AG09319 (cell line): ENCODE measurements around the gene SOCS3.
A peak's percentile ranks its signal among the peaks of the same experiment; 100 is the strongest.

Source experiments
- DNase-seq: peaks from one replicate; pipeline ENCODE4 v3.0.0-alpha.2; 2010; ENCODE audit warnings: low read depth; ENCODE audit errors: extremely low read depth
- TF ChIP-seq, protein P1 (sequence below): IDR thresholded peaks from 2 replicates; pipeline ENCODE4 v1.5.1; 2011; ENCODE audit warnings: low read depth, mild to moderate bottlenecking, inconsistent platforms, low read length, moderate library complexity

SOCS3 gene

DNA sequence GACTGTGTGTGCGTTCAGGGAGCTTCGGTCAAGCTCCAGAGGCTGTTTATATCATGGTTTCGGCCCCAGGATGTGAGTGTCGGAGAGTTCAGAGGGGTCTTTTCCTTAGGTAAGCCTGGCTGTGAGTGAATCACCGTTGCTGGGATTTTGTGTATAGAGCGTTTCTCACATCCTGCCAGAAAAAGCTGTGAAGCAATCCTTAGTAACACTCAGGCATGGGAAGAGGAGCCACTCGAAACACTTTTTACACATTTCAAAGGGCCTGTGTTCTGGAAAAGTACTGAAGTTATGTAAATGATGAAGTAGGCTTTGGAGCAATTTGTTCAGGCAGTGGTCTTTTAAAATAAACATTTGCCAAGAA lies 19.2 kb upstream of the SOCS3 start:
- DNase-seq = no peak
- TF ChIP-seq, protein P1, sequence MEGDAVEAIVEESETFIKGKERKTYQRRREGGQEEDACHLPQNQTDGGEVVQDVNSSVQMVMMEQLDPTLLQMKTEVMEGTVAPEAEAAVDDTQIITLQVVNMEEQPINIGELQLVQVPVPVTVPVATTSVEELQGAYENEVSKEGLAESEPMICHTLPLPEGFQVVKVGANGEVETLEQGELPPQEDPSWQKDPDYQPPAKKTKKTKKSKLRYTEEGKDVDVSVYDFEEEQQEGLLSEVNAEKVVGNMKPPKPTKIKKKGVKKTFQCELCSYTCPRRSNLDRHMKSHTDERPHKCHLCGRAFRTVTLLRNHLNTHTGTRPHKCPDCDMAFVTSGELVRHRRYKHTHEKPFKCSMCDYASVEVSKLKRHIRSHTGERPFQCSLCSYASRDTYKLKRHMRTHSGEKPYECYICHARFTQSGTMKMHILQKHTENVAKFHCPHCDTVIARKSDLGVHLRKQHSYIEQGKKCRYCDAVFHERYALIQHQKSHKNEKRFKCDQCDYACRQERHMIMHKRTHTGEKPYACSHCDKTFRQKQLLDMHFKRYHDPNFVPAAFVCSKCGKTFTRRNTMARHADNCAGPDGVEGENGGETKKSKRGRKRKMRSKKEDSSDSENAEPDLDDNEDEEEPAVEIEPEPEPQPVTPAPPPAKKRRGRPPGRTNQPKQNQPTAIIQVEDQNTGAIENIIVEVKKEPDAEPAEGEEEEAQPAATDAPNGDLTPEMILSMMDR = no peak

DNA sequence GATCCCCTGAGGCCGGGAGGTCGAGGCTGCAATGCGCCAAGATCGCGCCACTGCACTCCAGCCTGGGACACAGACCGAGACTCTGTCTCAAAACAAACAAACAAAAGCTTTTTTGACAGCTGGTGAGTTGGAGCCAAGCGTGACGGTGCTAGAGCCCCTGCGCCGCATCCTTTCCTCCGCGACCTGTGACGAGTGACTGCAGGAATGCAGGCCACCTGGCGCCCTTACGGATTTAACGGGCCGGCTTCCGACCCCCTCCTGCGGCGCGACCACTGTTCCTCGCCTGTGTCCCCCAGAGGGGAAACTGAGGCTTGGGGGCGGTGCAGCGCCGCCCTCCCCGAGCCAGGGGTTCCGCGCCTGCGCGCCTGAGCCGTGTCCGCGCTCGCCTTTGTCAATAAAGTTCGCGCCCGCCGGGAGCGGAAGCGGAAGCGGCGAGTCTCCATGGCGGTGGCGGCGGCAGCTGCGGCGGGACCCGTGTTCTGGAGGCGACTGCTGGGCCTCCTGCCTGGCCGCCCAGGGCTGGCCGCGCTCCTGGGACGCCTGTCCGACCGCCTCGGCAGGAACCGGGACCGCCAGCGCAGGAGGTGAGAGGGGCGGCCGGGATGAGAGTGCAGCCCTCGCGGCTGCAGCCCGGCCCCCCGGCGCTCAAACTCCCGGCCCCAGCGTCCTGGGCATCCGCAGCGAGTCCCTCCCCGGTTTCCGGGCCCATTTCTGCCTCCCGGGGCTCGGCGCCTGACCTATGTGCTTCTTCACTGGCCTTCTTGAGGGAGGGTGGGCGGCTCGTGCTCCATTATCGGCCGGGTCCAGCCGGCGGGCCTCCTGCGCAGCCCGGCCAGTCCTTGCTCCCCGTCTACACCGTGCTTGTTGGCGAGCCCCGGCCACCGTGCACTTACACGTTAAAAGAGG lies 18.6 kb upstream of the SOCS3 start, which contains the start of gene PGS1:
Gene PGS1, plus strand, starts transcription at position 425 of the 906 bp plus-strand sequence. Its CDS starts 17 bp downstream, at position 442.
- TF ChIP-seq, protein P1 = no peak

DNA sequence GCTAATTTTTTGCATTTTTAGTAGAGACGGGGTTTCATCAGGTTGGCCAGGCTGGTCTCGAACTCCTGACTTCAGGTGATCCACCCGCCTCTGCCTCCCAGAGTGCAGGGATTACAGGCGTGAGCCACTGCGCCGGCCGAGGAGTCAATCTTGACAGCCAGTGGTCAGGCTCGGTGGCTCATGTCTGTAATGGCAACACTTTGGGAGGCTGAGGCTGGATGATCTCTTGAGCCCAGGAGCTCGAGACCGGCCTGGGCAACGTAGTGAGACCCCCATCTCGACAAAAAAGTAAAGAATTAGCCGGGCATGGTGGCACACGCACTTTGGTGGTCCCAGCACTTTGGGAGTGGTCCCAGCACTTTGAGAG lies 18.0 kb upstream of the SOCS3 start:
- TF ChIP-seq, protein P1 = no peak
- no peak for DNase-seq

More for the DNA sequence above, 18.6 kb upstream of the SOCS3 start, which contains the start of gene PGS1:
- DNase-seq = no peak

DNA sequence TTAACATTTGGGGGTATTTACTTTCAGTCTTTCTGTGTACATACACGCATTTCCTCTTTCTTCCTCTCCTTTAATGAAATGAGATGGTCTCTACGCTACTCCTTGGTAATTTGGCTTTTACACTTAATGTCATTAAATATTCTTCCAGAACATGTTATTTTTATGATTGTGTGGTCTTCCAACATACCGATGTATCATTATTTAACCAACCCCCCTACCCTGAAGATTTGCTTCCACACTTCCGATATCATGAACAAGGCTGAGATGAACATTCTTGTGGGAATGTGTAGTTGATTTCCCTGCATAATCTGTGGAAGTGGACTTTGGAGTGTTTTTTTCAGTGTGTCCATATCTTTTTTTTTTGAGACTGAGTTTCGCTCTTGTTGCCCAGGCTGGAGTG lies 16.3 kb upstream of the SOCS3 start:
- TF ChIP-seq, protein P1 = no peak

DNA sequence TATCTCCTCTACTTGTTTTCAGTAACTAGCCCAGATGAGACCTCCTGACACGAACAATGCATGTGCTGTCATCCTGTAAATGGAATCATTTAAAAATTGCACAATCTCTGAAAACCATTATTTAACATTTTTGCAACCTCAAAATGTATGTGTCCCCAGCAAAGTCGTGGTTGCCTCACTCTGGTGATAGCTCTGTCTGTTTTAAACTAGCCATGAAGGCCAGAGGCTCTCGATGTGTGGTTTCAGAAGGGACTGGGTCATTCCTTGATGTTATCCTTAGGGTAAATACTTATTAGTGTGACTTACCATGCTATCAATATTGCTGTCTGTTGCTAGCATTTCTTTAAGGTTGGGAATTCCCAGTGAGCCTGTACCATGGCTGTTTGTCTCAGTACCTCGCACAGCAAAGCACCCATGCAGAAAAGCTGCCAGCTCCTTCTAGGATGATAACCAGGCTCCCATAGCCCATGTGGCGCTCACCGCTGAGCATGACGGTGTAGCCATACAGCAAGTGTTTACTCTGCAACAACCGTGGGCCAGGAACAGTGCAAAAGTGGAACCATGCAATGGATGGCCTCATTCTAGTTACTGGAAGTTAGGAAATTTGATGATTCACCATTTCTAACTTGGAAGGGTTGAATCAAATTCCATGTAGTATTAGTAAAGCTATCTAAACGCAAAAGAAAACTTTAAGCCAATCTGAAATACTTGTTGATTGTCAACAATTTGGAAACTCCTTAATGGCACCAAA lies 15.7 kb upstream of the SOCS3 start:
- DNase-seq = peak; percentile 89
- TF ChIP-seq, protein P1 = no peak

More for the DNA sequence above, 16.3 kb upstream of the SOCS3 start:
- DNase-seq = no peak

DNA sequence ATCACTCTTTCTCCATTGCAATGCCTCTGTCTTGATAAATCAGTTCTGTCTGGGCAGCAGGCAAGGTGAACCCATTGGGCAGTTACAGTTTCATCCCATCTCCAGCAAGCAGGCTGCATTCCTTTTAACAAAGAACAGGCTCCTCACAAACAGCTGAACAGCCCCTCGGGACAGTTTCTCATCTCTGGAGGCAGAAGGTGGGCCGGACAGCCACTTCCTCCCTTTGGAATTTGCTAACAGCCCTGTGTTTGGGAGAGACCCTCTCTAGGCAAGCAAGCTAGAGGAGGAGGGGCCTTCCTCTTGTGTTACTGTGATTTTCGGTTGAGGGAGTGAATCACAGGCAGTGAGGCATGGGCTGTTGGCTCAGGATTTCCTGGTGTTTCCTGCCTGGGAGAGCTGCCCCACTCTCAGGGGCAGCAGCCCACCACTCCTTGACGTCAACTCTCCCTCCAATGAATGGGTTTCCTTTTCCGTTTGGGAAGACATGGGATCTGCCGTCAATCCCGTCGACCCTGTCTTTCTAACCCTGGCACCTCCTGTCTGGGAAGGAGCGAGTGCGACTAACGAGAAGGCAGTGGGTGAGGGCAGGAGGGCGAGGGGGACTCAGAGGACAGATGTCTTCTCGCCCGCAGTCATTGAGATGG lies 14.9 kb upstream of the SOCS3 start:
- TF ChIP-seq, protein P1 = no peak
- DNase-seq = no peak

DNA sequence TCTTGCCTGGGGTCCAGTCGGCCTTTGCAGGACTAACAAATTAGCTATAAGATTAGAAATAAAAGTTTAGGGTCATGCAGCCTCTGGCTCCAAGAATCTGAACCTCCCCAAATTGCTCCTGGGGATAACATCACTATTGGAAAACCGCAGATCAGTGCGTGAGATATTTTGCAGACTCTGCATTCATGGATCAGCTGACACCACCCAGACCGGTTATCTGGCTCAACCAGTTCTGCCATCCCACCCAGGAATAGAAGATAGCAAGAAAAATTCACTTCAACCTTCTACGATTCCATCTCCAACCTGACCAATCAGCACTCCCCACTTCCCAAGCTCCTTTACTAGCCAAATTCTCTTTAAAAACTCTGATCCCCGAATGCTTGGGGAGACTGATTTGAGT lies 14.3 kb upstream of the SOCS3 start:
- no peak for DNase-seq
- TF ChIP-seq, protein P1 = no peak
